GM12865 (cell line): ENCODE data around the gene TARBP1.
A peak's percentile ranks its signal among the peaks of the same experiment; 100 is the strongest.

Experiments used
- DNase-seq: peaks from one replicate; pipeline ENCODE4 v3.0.0; 2010; ENCODE audit warnings: low read depth
- H3K4me3 ChIP-seq: 2 replicates; pipeline ENCODE4 v1.5.1; 2011; ENCODE audit warnings: mild to moderate bottlenecking, low read depth, low read length, control low read depth
- TF ChIP-seq, protein P1 (sequence below): IDR thresholded peaks from 2 replicates; pipeline ENCODE4 v1.5.1; 2011; ENCODE audit warnings: low read length, control low read depth, low read depth, inconsistent platforms; ENCODE audit not compliant: insufficient read depth; ENCODE audit errors: missing control alignments

Gene TARBP1

DNA sequence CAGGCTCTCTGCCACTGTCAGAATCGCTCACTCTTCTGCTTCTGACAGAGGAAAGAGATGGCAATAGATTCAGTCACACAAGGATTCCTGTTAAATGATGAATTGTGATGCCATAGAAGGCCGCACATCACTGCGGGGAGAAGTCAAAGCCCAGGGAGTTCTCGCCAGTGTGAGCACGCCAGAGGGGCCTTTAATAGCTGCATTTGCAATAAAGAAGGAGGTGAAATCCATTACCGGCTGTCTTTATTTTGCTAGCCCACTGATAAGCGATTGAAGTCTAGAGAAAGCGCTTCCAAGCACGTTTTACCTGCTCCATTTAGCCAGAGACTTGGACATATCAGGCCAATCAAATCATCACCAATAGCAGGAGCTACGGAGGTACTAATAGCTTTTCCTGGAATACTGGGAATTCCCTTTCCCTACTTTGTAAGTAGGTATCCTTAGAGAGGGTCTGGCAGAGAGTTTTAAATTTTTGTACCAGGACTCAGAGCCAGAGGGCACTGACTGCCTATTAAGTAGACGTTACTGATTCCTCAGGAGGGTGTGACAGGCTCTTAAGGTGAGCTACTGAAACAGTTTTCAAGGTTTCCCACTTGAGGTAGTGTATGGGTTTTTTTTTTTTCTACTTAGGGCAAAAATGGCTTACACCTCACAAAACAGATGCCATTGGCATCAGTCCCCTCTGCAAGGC, 10.2 kb upstream of the TARBP1 start:
- TF ChIP-seq, protein P1, sequence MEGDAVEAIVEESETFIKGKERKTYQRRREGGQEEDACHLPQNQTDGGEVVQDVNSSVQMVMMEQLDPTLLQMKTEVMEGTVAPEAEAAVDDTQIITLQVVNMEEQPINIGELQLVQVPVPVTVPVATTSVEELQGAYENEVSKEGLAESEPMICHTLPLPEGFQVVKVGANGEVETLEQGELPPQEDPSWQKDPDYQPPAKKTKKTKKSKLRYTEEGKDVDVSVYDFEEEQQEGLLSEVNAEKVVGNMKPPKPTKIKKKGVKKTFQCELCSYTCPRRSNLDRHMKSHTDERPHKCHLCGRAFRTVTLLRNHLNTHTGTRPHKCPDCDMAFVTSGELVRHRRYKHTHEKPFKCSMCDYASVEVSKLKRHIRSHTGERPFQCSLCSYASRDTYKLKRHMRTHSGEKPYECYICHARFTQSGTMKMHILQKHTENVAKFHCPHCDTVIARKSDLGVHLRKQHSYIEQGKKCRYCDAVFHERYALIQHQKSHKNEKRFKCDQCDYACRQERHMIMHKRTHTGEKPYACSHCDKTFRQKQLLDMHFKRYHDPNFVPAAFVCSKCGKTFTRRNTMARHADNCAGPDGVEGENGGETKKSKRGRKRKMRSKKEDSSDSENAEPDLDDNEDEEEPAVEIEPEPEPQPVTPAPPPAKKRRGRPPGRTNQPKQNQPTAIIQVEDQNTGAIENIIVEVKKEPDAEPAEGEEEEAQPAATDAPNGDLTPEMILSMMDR = no peak
- no peak for DNase-seq
- H3K4me3 ChIP-seq = no peak overlapping the region

DNA sequence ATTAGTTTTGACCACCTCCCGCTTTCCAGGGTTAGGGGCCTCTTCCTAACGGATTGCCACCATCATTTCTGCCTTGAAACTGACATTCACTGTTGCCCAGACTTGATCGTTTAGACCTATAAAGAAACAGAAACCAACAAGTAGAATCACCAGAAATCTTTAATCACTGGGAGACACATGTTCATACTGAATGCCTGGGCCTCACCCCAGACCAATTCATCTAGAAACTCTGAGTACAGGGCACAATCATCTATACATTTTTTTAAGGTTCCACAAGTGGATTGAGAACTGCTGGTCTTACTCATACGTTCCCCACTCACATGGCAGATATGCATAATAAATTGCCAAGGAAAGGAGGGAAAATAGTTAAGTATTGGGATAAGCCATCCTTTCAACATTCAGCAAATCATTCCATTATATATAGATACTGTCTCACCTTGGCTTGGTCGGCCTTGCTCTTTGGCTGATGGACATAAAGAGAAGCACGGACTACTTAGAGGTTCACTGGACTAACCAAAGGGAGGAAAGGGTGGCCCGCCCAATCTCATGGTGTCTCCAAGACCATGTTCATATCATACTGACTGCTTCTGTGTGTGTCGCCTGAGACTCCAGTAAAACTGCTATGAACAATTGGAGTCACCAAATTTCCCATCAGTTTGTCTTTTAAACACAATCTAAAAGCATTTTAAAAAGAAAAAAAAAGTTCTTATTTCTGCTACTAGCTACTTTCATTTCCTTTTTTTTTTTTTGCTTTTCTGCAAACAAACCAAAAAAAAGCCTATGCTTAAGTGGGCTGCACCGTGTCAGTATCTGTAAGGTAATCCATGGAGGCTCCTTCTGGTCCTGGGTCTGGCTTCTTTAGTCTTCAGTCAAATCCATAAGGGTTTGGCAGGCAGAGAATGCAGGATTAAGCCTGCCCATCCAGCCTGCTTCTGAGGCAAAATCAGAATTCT, 9.4 kb upstream of the TARBP1 start:
- TF ChIP-seq, protein P1 = no peak
- no peak overlapping the region for H3K4me3 ChIP-seq
- DNase-seq = peak; percentile 68

DNA sequence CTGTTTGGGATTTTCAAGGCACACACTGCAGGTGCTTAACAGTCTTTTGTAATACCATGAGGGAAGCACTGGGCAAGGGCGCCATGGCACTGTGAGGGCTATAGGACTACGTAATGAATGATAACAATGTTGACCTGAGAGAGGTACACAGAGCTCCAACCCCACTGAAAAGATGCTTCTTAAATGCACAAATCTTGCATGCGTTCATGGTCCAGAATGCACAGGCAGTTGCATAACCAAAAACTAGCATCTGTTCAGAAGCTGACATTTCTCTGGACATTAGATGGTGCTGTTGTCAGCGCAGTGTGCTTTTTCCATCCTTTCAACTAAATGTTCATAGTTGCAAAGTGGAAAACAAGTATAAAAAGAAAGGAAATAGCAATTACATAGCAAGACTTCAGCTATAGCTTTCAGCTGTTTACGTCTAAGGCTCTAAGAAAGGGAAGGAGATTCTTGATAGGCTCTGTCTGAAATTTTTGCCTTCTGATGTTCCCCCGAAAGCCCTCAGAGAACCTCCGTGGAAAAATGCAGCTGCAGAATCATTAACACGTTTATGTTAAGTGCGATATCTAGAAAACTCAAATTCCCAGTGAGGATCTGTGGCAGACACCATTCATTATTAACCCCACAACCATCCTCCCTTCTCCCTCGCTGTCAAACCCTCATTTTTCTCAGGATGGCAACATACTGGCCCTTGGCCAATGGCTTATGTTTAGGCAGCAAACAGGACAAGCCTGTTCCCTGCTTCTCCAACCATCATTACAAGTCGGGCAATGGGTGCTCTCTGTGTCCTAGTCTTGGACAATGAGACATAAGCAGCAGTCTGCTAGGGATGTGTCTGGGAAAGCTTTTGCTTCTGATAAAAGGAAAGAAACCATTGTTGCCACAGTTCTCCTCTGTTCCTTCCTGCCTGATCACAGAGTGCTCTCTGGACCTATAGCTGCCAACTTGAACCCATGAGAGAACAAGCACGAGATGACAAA, 8.2 kb upstream of the TARBP1 start:
- peak; percentile 44 for DNase-seq
- TF ChIP-seq, protein P1 = peak; percentile 39
- no peak overlapping the region for H3K4me3 ChIP-seq

DNA sequence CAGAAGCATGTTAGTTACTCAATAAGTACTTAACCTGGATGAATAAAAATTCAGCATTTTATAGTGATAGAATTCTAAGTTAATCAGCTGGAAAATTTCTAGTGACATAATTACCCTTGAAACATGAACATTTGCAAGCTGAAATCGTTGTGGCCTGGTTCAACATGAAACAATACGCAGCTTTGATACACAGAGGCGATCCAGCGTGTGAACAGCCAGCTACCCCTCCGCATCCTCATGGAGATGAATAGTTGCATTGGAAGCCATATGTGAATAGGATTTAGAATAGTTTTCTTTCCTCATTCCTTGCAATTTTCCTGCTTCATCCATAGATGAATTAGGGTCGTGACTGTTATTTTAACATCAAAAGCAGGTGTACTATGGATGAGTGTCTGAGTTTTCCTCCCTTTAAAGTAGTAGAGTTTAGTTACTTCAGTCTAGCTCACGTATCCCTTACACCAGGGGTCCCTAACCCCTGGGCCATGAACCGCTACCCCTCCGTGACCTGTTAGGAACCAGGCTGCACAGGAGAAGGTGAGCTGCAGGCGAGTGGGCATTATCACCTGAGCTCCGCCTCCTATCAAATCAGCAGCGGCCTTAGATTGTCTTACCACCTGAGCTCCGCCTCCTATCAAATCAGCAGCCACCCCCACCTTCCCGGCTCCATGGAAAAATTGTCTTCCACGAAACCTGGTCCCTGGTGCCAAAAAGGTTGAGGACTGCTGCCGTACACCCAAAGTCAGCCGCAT, 6.2 kb upstream of the TARBP1 start:
- DNase-seq = no peak
- no peak overlapping the region for H3K4me3 ChIP-seq
- TF ChIP-seq, protein P1 = no peak

DNA sequence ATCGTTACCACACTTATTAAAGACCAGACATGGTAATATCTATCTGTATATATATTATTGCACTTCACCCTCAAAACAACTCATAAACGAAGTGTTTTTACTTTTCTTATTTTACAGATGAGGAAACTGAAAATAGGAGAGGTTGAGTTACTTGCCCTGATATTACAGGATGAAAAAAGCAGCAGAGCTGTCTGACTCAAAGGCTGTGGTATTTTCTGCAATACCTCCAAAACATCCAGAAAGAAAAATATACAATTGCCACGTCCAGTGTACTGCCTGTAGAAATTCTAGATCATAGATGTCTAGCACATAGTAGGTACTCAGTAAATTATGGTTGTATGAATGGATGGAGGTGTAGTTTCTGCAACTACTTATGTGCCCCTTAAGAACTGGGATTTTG, 5.2 kb upstream of the TARBP1 start:
- DNase-seq = no peak
- H3K4me3 ChIP-seq = no peak overlapping the region
- TF ChIP-seq, protein P1 = no peak

DNA sequence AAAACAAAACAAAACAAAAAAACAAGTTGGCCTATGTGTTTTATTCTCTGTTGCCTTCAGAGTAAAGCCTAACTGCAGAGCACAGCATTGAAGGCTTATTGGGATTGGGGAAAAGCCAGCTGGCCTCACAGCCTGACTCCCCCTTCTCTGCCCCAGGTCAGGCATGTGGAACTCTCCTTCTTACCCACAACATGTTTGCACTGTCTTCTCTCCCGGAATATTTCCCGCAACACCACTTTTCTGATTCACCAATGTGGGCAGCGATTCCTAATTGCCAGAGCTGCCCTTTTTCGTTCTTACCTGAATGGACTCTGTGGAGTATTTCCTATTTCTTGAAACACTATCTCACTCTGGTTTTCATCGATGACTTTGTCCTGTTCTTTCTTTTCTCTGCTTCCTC, 2.8 kb upstream of the TARBP1 start:
- DNase-seq = no peak
- no peak overlapping the region for H3K4me3 ChIP-seq
- TF ChIP-seq, protein P1 = no peak
